ENCODE data around the gene FAM3B.

The FAM3B gene

GRCh38 chr21:41369105-41369919, 52.7 kb downstream of the FAM3B start:
- no peak for DNase-seq (ENCODE audit: low read depth)

GRCh38 chr21:41369920-41370839, 53.6 kb downstream of the FAM3B start:
- no peak for DNase-seq (ENCODE audit: low read depth)

- DNase-seq (ENCODE audit: low read depth): no peak
Observed at GRCh38 chr21:41370840-41371684, 54.5 kb downstream of the FAM3B start.

GRCh38 chr21:41371685-41372030, 55.1 kb downstream of the FAM3B start:
- no peak for DNase-seq (ENCODE audit: low read depth)

GRCh38 chr21:41373253-41373652, 56.7 kb downstream of the FAM3B start:
- DNase-seq (ENCODE audit: low read depth): no peak

GRCh38 chr21:41373763-41374162, 57.2 kb downstream of the FAM3B start:
- DNase-seq (ENCODE audit: low read depth): no peak

- no peak for DNase-seq (ENCODE audit: low read depth)
Observed at GRCh38 chr21:41374177-41374712, 57.6 kb downstream of the FAM3B start.

- no peak for DNase-seq (ENCODE audit: low read depth)
Observed at GRCh38 chr21:41374867-41375533, 58.4 kb downstream of the FAM3B start.

- no peak for DNase-seq (ENCODE audit: low read depth)
Observed at GRCh38 chr21:41375875-41376274, 59.3 kb downstream of the FAM3B start.

- DNase-seq (ENCODE audit: low read depth): no peak
Observed at GRCh38 chr21:41377715-41378114, 61.1 kb downstream of the FAM3B start.

GRCh38 chr21:41378849-41379248, 62.2 kb downstream of the FAM3B start:
- DNase-seq (ENCODE audit: low read depth): no peak

GRCh38 chr21:41379901-41380300, 63.3 kb downstream of the FAM3B start:
- no peak for DNase-seq (ENCODE audit: low read depth)

- DNase-seq (ENCODE audit: low read depth): no peak
Observed at GRCh38 chr21:41381731-41382130, 65.1 kb downstream of the FAM3B start.

- no peak for DNase-seq (ENCODE audit: low read depth)
Observed at GRCh38 chr21:41387042-41387819, 70.6 kb downstream of the FAM3B start.

- no peak for DNase-seq (ENCODE audit: low read depth)
Observed at GRCh38 chr21:41387824-41388223, 71.2 kb downstream of the FAM3B start.

GRCh38 chr21:41388259-41388658, 71.7 kb downstream of the FAM3B start:
- no peak for DNase-seq (ENCODE audit: low read depth)

- no peak for DNase-seq (ENCODE audit: low read depth)
Observed at GRCh38 chr21:41390043-41390639, 73.5 kb downstream of the FAM3B start.

- DNase-seq (ENCODE audit: low read depth): no peak
Observed at GRCh38 chr21:41393876-41394465, 77.4 kb downstream of the FAM3B start.

- DNase-seq (ENCODE audit: low read depth): no peak
Observed at GRCh38 chr21:41396558-41397075, 80.0 kb downstream of the FAM3B start.

All from fibroblast of the conjunctiva (primary cell).